Glomerular visceral epithelial cell (primary cell): Measurements from ENCODE around the gene PLXNA1.
A peak's percentile ranks its signal among the peaks of the same experiment; 100 is the strongest.

ENCODE experiments used
- DNase-seq: peaks from one replicate; pipeline ENCODE4 v3.0.0-alpha.2; 2016; ENCODE audit errors: extremely low spot score

PLXNA1 gene

GRCh38 chr3:126967386-126967785 is 15.5 kb upstream of the PLXNA1 start:
- no peak for DNase-seq

- no peak for DNase-seq
These were observed 14.2 kb upstream of the PLXNA1 start for GRCh38 chr3:126968391-126969390.

- peak; percentile 9 for DNase-seq
These were observed 13.3 kb upstream of the PLXNA1 start for GRCh38 chr3:126969586-126969985.

- no peak for DNase-seq
These were observed 12.8 kb upstream of the PLXNA1 start for GRCh38 chr3:126970101-126970500.

GRCh38 chr3:126970921-126971320 is 12.0 kb upstream of the PLXNA1 start:
- DNase-seq, result no peak

- no peak for DNase-seq
These were observed 11.0 kb upstream of the PLXNA1 start for GRCh38 chr3:126971891-126972351.

- no peak for DNase-seq
These were observed 10.0 kb upstream of the PLXNA1 start for GRCh38 chr3:126972866-126973265.

- no peak for DNase-seq
These were observed 9.1 kb upstream of the PLXNA1 start for GRCh38 chr3:126973814-126974213.

- DNase-seq, result no peak
These were observed 8.2 kb upstream of the PLXNA1 start for GRCh38 chr3:126974756-126975155.

- DNase-seq, result no peak
These were observed 6.0 kb upstream of the PLXNA1 start for GRCh38 chr3:126976906-126977305.

GRCh38 chr3:126977821-126978220 is 5.1 kb upstream of the PLXNA1 start:
- no peak for DNase-seq

GRCh38 chr3:126978291-126978690 is 4.6 kb upstream of the PLXNA1 start:
- no peak for DNase-seq

GRCh38 chr3:126979046-126979628 is 3.8 kb upstream of the PLXNA1 start:
- no peak for DNase-seq

- DNase-seq, result no peak
These were observed 2.6 kb upstream of the PLXNA1 start for GRCh38 chr3:126980266-126980811.

GRCh38 chr3:126982126-126982470 is 817 bp upstream of the PLXNA1 start:
- peak; percentile 38 for DNase-seq

GRCh38 chr3:126983276-126983652 is 349 bp downstream of the PLXNA1 start:
- DNase-seq, result no peak

GRCh38 chr3:126983653-126984390 is 907 bp downstream of the PLXNA1 start:
- DNase-seq, result peak; percentile 35

GRCh38 chr3:126984391-126985131 is 1.6 kb downstream of the PLXNA1 start:
- no peak for DNase-seq

- DNase-seq, result no peak
These were observed 2.4 kb downstream of the PLXNA1 start for GRCh38 chr3:126985132-126985985.

GRCh38 chr3:126986001-126986400 is 3.1 kb downstream of the PLXNA1 start:
- no peak for DNase-seq
